ENCODE data around the gene SLC1A4.
"Not testable (repeated sequence)": the region's sequence is repeated elsewhere in the genome, so short reads cannot be mapped to it uniquely, and the experiment has no call there.

SLC1A4 gene

GRCh38 chr2:65030476-65031332, 41.5 kb downstream of the SLC1A4 start:
- no peak for TF ChIP-seq CTCF (IDR thresholded peaks at IDR 0.05; ENCODE audit: insufficient read depth, low read depth, low read length, missing control alignments)
- H3K4me3 ChIP-seq (ENCODE audit: low read length) = no peak overlapping the region
- no peak for DNase-seq (ENCODE audit: low read depth)

DNA sequence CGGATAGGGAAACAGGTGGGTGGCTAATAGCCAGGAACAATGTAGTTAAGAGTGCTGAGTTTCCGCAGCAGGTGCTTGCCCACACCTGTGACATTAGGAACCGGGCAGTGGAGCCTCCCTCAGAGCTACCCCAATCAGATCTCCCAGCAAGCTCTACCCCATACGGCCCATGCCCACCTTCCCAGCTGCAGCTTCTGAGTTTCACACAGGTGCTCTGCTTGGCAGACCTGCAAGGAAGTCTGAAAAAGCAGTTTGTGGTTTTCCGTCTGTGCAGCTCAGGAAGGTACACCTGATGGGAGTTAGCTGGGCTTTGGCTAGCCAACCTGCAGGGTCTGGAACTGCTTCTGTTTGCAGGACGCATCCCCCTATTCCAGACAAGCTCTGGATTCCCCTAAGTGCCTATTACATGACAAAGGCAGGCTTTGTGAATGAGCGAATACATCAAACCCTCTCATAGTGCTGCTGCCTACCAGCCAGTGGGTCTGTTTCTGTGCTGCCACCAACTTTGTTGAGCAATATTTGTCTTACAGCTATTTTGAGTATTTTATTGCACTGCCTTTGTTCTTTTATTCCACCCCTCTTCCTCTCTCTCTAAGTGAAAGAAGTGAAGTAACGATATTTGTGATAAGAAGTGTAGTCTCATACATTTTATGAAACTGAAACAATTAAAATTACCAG, 42.3 kb downstream of the SLC1A4 start:
- no peak overlapping the region for H3K4me3 ChIP-seq (ENCODE audit: low read length)
- no peak for TF ChIP-seq CTCF (IDR thresholded peaks at IDR 0.05; ENCODE audit: insufficient read depth, low read depth, low read length, missing control alignments)
- DNase-seq (ENCODE audit: low read depth) = no peak

DNA sequence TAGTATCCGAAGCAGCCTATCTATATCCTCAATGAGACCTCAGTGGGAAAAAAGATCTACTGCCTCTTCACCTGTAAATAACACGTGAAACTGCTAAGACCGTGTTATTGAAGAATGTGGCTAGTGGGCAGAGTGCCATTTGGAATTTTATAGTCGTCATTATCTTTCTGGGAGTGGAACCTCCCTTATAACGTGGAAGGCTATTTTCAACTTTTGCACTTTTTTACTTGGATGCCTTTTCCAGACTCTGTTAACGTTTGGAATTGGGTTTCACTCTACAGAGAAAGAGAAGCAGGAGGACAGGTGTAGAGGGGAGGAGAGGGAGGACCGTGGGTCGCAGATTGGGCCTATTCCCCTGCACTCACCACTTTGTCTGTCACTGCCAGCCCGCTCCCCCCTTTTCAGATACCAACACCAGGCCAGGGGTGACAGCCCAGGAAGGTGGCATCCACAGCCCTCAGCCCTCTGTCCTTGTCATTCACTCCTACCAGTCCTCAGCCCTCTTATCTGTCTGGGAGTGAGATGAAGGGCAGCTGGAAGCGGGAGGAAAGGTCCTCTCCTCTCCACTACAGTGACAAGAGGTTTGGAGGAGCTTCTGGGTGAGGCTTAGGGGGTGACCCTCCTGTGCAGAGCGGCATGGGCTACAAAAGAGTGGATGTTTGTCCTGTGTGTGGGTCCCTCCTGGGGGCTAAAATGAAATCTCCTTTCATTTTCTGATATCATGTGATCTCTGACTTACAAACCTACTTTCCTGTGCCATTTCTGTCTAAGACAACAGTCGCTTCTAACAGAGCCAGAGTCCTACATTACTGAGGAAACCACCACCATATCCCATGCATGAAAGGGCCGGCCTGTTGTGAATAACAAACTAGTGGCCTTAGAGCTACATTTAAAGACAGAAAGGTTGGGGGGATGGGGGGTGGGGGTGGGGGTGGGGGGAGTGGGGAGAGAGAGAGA, 43.1 kb downstream of the SLC1A4 start:
- no peak for DNase-seq (ENCODE audit: low read depth)
- H3K4me3 ChIP-seq (ENCODE audit: low read length) = no peak overlapping the region
- no peak for TF ChIP-seq CTCF (IDR thresholded peaks at IDR 0.05; ENCODE audit: insufficient read depth, low read depth, low read length, missing control alignments)

- TF ChIP-seq CTCF (IDR thresholded peaks at IDR 0.05; ENCODE audit: insufficient read depth, low read depth, low read length, missing control alignments) = no peak
- no peak for DNase-seq (ENCODE audit: low read depth)
- H3K4me3 ChIP-seq (ENCODE audit: low read length) = no peak overlapping the region
Observed at GRCh38 chr2:65033178-65033577, 44.0 kb downstream of the SLC1A4 start.

DNA sequence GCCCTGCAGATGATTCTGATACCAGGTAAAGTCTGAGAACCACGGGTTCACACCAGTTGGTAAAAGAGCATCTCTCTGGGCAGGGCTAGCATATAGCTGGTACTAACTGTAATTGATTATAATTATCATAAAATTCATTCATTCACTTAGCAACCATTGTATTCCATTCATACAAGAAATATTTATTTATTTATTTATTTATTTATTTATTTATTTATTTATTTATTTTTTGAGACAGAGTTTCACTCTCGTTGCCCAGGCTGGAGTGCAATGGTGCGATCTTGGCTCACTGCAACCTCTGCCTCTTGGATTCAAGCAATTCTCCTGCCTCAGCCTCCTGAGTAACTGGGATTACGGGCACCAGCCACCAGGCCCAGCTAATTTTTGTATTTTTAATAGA, 44.5 kb downstream of the SLC1A4 start:
- H3K4me3 ChIP-seq (ENCODE audit: low read length); DNase-seq (ENCODE audit: low read depth): not testable (repeated sequence)

DNA sequence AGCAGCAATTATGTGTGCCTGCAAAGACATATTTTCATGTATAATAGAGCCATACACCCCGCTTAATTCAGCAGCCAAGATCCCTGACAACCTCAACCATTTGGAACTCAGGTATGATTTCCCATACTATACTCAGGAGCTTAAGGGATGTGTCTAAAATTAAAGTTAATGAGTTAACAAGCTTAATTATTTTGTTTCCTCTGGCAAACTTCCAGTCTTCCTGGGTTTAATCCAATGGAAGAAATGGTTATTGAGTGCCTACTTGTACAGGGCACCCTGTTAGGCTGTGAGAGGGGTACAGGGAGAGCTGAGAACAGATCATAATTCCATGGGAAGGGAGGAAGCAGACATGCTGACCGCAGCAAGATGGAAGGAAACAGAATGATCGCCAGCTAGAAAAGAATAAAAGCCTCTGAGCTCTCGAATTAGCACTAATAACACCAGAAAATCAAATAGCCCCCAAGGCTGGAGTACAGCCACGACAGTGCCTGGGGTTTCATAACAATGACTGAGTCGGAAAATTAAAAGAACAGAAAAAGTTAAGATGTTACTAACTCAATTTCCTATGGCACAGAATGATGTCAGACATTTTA, 46.2 kb downstream of the SLC1A4 start:
- H3K4me3 ChIP-seq (ENCODE audit: low read length) = no peak overlapping the region
- no peak for TF ChIP-seq CTCF (IDR thresholded peaks at IDR 0.05; ENCODE audit: insufficient read depth, low read depth, low read length, missing control alignments)
- DNase-seq (ENCODE audit: low read depth) = no peak

Data from epithelial cell of esophagus (primary cell).